HepG2 (cell line): Measurements from ENCODE around the gene DLG2. TPM values are rescaled to one million over a fixed set of nuclear protein-coding genes. Genes with fewer than 3 reads are reported as not detected.

Experiments
- ATAC-seq: fragments of 200-7000 bp; cut with Tn5 transposase; 3 replicates; pipeline ENCODE4 v1.9.1; 2020; ENCODE audit warnings: mild to moderate bottlenecking, moderate library complexity
- BruUV-seq: library from RNA; stranded (reverse); fragments of 400-500 nt; replicated peaks from 2 replicates; lab custom pipeline; 2021; lab: Mats Ljungman, UMichigan
- CTCF ChIA-PET: fragments of 300-600 bp; formaldehyde crosslinking; extraction: SDS; loops from one replicate; lab custom pipeline; 2021; ENCODE audit warnings: low total read pairs, inconsistent platforms, low intra/inter-chr PET ratio; lab: Yijun Ruan, JAX
- POLR2A ChIA-PET: fragments of 350-600 bp; sonication (Branson Sonifier 250); formaldehyde crosslinking; loops from one replicate; lab custom pipeline; 2020; ENCODE audit warnings: antibody characterized with exemption, inconsistent platforms; lab: Yijun Ruan, JAX
- DNase-seq: peaks from one replicate; pipeline ENCODE4 v3.0.0-alpha.2; 2015; ENCODE audit warnings: low spot score
- FAIRE-seq: peaks from 3 replicates; lab custom pipeline; 2011; peaks lifted over from hg19 to GRCh38; lab: Jason Lieb, UNC
- H2AFZ ChIP-seq: one replicate; pipeline ENCODE4 v1.6.1; 2011; ENCODE audit warnings: low read length, inconsistent platforms
- H3K27ac ChIP-seq: fragments of 300-600 bp; 3 replicates; pipeline ENCODE4 v1.8.0; 2011; ENCODE audit warnings: mixed run types, mild to moderate bottlenecking, mixed read lengths, low read length, inconsistent platforms; ENCODE audit not compliant: insufficient read depth; ENCODE audit errors: extremely low read length
- H3K27me3 ChIP-seq, 2 experiments: fragments of 200-600 bp in 1 of 2; 2 replicates in 1 of 2; 3 replicates in 1 of 2; pipeline versions ENCODE4 v1.6.0 to v1.8.0; 2011; ENCODE audit warnings: low read length in 2 of 2, mild to moderate bottlenecking in 2 of 2, moderate library complexity in 2 of 2, inconsistent platforms in 1 of 2; ENCODE audit not compliant: insufficient read depth in 2 of 2, control insufficient read depth in 1 of 2
- H3K36me3 ChIP-seq, 2 experiments: fragments of 200-600 bp in 1 of 2; replicated peaks in 1 of 2; 2 replicates in 1 of 2; 3 replicates in 1 of 2; pipeline versions ENCODE4 v1.5.1 to v1.8.0; 2011; ENCODE audit warnings: low read length in 2 of 2, inconsistent platforms in 1 of 2; ENCODE audit not compliant: insufficient read depth in 2 of 2, control insufficient read depth in 1 of 2
- H3K4me1 ChIP-seq: 2 replicates; pipeline ENCODE4 v1.5.1; 2012; ENCODE audit warnings: low read length, inconsistent platforms; ENCODE audit not compliant: insufficient read depth
- H3K4me2 ChIP-seq: 2 replicates; pipeline ENCODE4 v1.6.0; 2011; ENCODE audit warnings: low read depth, low read length, inconsistent platforms
- H3K4me3 ChIP-seq, 3 experiments: fragments of 200-600 bp in 1 of 3; sonication (generic), shearing (Covaris generic) in 1 of 3; replicated peaks in 1 of 3; 2 replicates each; pipeline ENCODE4 v1.5.1; 2011 to 2016; ENCODE audit warnings: low read length in 3 of 3, inconsistent platforms in 2 of 3, low read depth in 2 of 3, mild to moderate bottlenecking in 2 of 3, control low read depth in 1 of 3, mixed read lengths in 1 of 3; ENCODE audit not compliant: insufficient read depth in 1 of 3
- H3K79me2 ChIP-seq: one replicate; pipeline ENCODE4 v1.6.1; 2011; ENCODE audit warnings: low read length, inconsistent platforms; ENCODE audit not compliant: insufficient read depth
- H3K9ac ChIP-seq: 2 replicates; pipeline ENCODE4 v1.6.0; 2011; ENCODE audit warnings: mild to moderate bottlenecking, low read depth, low read length, inconsistent platforms; ENCODE audit not compliant: insufficient read depth
- H3K9me3 ChIP-seq: 2 replicates; pipeline ENCODE4 v1.5.1; 2012; ENCODE audit warnings: mild to moderate bottlenecking, low read length
- H4K20me1 ChIP-seq: 2 replicates; pipeline ENCODE4 v1.6.0; 2011; ENCODE audit warnings: inconsistent platforms, mild to moderate bottlenecking, low read length, moderate library complexity; ENCODE audit not compliant: insufficient read depth
- CHD4 ChIP-seq: fragments of 200-600 bp; sonication (generic); IDR thresholded peaks from 2 replicates; pipeline ENCODE4 v1.7.0; 2017; ENCODE audit warnings: mild to moderate bottlenecking, low read length, borderline replicate concordance
- JDP2 ChIP-seq: sonication (generic); formaldehyde crosslinking; IDR thresholded peaks from 2 replicates; pipeline ENCODE4 v1.8.1; 2022; ENCODE audit warnings: missing genetic modification reagents, borderline replicate concordance
- KAT8 ChIP-seq: IDR thresholded peaks from 2 replicates; pipeline ENCODE4 v1.6.1; 2016; ENCODE audit warnings: missing genetic modification reagents, missing compliant biosample characterization
- MTF2 ChIP-seq: sonication (generic); formaldehyde crosslinking; IDR thresholded peaks from 2 replicates; pipeline ENCODE4 v1.5.0; 2020; ENCODE audit warnings: missing genetic modification reagents, borderline replicate concordance
- NFKB2 ChIP-seq: sonication (generic); formaldehyde crosslinking; IDR thresholded peaks from 2 replicates; pipeline ENCODE4 v1.4.0; 2020; ENCODE audit warnings: missing genetic modification reagents, borderline replicate concordance
- RBM22 ChIP-seq: fragments of 200-400 bp; formaldehyde crosslinking; optimal IDR thresholded peaks from 2 replicates; pipeline ENCODE3; 2017; ENCODE audit warnings: mild to moderate bottlenecking, low read length, moderate library complexity
- TARDBP ChIP-seq: sonication (generic); formaldehyde crosslinking; IDR thresholded peaks from 2 replicates; pipeline ENCODE4 v1.8.0; 2022; ENCODE audit warnings: mild to moderate bottlenecking, missing genetic modification reagents
- ZBTB7B ChIP-seq: sonication (generic); formaldehyde crosslinking; IDR thresholded peaks from 2 replicates; pipeline ENCODE4 v1.4.0; 2020; ENCODE audit warnings: missing genetic modification reagents
- ZNF75D ChIP-seq: sonication (generic); formaldehyde crosslinking; IDR thresholded peaks from 2 replicates; pipeline ENCODE4 v1.8.1; 2023; ENCODE audit warnings: missing genetic modification reagents, mild to moderate bottlenecking, borderline replicate concordance
- ZNF816 ChIP-seq: sonication (generic); formaldehyde crosslinking; IDR thresholded peaks from 2 replicates; pipeline ENCODE4 v1.8.0; 2022; ENCODE audit warnings: missing genetic modification reagents, mild to moderate bottlenecking, borderline replicate concordance
- WGBS: methylation state at CpG from one replicate; pipeline ENCODE4 v1.1.6; 2017; ENCODE audit warnings: low lambda C conversion rate; 5-methylcytosine and 5-hydroxymethylcytosine counted together
- in situ Hi-C: cut with HindIII; loops from 2 replicates; pipeline ENCODE4 v1.10.0; 2017; ENCODE audit warnings: low pct_unique_long_range_greater_than_20kb; ENCODE audit not compliant: extremely low pct_ligation_motif_present
- intact Hi-C: fragments of 100-400 bp; cut with micrococcal nuclease; formaldehyde crosslinking; loops from one replicate; pipeline ENCODE4 v1.10.0; 2022; ENCODE audit not compliant: unreplicated experiment
- polyA plus RNA-seq, 8 experiments: library from polyadenylated mRNA; depleted of rRNA in 3 of 8; stranded (reverse) in 7 of 8; unstranded in 1 of 8; fragments of >200 nt; fragmentation: Illumina TruSeq in 4 of 8; extraction: Trizol in 4 of 8; gene quantifications; 2 replicates each; pipeline versions ENCODE4 v1.2.1 to v1.2.3, GENCODE V29; 2011 to 2016; ENCODE audit warnings: low read depth in 4 of 8, missing spikeins in 1 of 8, mixed read lengths in 1 of 8; ENCODE audit not compliant: insufficient read depth in 1 of 8
- total RNA-seq, 5 experiments: library from RNA; depleted of rRNA; stranded (reverse); fragments of >200 nt; fragmentation: Illumina TruSeq; extraction: Trizol; gene quantifications; 2 replicates each; pipeline ENCODE4 v1.2.3, GENCODE V29; 2016; ENCODE audit warnings: low read depth in 1 of 5
- TF ChIP-seq, protein P1 (sequence below): sonication (generic); formaldehyde crosslinking; IDR thresholded peaks from 2 replicates; pipeline ENCODE4 v1.4.0; 2020; ENCODE audit warnings: missing genetic modification reagents, borderline replicate concordance
- TF ChIP-seq, protein P2 (sequence below): sonication (generic); formaldehyde crosslinking; IDR thresholded peaks from 2 replicates; pipeline ENCODE4 v1.5.0; 2020; ENCODE audit warnings: mild to moderate bottlenecking, missing genetic modification reagents, borderline replicate concordance

Gene DLG2
- total and polyA plus RNA-seq, 2 of the 13 experiments (the other 11 are each of a cell fraction or from before 2014, with no cell fraction given): 0.46 to 1.0 TPM

DNA sequence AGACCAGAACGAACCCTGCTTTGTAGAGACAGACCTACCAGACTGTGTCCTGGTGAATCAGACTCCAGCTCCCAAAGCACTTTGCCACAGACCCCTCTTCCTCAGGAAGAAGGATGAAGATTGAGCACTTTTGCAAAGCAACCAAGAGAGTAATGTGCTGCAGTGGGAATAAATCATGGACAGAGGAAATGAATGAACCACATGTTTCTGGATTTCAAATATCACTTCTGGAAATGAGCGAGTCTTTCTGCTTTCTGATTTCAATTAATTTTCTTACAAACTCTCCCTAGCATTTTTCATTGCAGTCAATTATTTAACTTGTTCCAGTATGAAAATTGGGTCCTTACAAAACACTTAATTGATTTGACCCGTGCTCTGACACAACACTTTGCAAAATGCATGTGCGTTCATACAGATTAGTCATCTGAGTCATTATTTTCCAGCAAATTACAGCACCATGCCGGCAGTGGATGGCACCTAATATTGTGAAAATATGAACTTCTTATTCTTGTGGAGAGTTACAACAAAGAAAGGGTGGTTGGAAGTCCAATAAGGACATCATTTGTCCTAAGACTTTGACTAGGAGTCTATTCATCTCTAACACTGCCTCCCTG, 2025.1 kb downstream of the DLG2 start:
- POLR2A ChIA-PET: no interaction called here
- Histone ChIP-seq H3K36me3 (no peaks in the 10 kb centered on the region), H3K27ac (no peak overlapping the region), H3K27me3 (no peaks in the 10 kb centered on the region), H3K4me1 (no peaks in the 10 kb centered on the region; the same call in 1 of the 2 replicates), H2AFZ (no peak overlapping the region), H3K4me3 (no peak overlapping the region), H3K4me2 (no peak overlapping the region), H3K79me2 (no peaks in the 10 kb centered on the region), H3K9me3 (no peaks in the 10 kb centered on the region), H4K20me1 (no peaks in the 10 kb centered on the region), H3K9ac (no peak overlapping the region)
- ATAC-seq (no peak), DNase-seq (no peak), FAIRE-seq (no peak)
- CTCF ChIA-PET: no interaction called here
- whole genome bisulfite sequencing: 40% methylated on average over 5 of the region's 5 CpGs
- BruUV-seq: no TSS peak
- intact Hi-C loops: no loop called here
- in situ Hi-C loops: no loop called here
- TF ChIP-seq, protein P1, sequence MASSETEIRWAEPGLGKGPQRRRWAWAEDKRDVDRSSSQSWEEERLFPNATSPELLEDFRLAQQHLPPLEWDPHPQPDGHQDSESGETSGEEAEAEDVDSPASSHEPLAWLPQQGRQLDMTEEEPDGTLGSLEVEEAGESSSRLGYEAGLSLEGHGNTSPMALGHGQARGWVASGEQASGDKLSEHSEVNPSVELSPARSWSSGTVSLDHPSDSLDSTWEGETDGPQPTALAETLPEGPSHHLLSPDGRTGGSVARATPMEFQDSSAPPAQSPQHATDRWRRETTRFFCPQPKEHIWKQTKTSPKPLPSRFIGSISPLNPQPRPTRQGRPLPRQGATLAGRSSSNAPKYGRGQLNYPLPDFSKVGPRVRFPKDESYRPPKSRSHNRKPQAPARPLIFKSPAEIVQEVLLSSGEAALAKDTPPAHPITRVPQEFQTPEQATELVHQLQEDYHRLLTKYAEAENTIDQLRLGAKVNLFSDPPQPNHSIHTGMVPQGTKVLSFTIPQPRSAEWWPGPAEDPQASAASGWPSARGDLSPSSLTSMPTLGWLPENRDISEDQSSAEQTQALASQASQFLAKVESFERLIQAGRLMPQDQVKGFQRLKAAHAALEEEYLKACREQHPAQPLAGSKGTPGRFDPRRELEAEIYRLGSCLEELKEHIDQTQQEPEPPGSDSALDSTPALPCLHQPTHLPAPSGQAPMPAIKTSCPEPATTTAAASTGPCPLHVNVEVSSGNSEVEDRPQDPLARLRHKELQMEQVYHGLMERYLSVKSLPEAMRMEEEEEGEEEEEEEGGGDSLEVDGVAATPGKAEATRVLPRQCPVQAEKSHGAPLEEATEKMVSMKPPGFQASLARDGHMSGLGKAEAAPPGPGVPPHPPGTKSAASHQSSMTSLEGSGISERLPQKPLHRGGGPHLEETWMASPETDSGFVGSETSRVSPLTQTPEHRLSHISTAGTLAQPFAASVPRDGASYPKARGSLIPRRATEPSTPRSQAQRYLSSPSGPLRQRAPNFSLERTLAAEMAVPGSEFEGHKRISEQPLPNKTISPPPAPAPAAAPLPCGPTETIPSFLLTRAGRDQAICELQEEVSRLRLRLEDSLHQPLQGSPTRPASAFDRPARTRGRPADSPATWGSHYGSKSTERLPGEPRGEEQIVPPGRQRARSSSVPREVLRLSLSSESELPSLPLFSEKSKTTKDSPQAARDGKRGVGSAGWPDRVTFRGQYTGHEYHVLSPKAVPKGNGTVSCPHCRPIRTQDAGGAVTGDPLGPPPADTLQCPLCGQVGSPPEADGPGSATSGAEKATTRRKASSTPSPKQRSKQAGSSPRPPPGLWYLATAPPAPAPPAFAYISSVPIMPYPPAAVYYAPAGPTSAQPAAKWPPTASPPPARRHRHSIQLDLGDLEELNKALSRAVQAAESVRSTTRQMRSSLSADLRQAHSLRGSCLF (CRISPR knock-in tag): no peak
- TF ChIP-seq NFKB2 (CRISPR knock-in tag) (no peak), ZNF816 (CRISPR knock-in tag) (no peak), KAT8 (CRISPR knock-in tag) (no peak), ZNF75D (no peak), JDP2 (CRISPR knock-in tag) (no peak), ZBTB7B (no peak), CHD4 (no peak), TARDBP (CRISPR knock-in tag) (no peak), RBM22 (no peak), MTF2 (CRISPR knock-in tag) (no peak)
- TF ChIP-seq, protein P2, sequence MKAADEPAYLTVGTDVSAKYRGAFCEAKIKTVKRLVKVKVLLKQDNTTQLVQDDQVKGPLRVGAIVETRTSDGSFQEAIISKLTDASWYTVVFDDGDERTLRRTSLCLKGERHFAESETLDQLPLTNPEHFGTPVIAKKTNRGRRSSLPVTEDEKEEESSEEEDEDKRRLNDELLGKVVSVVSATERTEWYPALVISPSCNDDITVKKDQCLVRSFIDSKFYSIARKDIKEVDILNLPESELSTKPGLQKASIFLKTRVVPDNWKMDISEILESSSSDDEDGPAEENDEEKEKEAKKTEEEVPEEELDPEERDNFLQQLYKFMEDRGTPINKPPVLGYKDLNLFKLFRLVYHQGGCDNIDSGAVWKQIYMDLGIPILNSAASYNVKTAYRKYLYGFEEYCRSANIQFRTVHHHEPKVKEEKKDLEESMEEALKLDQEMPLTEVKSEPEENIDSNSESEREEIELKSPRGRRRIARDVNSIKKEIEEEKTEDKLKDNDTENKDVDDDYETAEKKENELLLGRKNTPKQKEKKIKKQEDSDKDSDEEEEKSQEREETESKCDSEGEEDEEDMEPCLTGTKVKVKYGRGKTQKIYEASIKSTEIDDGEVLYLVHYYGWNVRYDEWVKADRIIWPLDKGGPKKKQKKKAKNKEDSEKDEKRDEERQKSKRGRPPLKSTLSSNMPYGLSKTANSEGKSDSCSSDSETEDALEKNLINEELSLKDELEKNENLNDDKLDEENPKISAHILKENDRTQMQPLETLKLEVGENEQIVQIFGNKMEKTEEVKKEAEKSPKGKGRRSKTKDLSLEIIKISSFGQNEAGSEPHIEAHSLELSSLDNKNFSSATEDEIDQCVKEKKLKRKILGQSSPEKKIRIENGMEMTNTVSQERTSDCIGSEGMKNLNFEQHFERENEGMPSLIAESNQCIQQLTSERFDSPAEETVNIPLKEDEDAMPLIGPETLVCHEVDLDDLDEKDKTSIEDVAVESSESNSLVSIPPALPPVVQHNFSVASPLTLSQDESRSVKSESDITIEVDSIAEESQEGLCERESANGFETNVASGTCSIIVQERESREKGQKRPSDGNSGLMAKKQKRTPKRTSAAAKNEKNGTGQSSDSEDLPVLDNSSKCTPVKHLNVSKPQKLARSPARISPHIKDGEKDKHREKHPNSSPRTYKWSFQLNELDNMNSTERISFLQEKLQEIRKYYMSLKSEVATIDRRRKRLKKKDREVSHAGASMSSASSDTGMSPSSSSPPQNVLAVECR: no peak
